WI38 (cell line): ENCODE data around the gene SOWAHB.

Experiments used
- H3K4me3 ChIP-seq: 2 replicates; pipeline ENCODE4 v1.5.1; 2011; ENCODE audit warnings: low read depth, mild to moderate bottlenecking, control low read depth, low read length
- CTCF ChIP-seq: IDR thresholded peaks from 2 replicates; pipeline ENCODE4 v1.5.1; 2012; ENCODE audit warnings: low read depth, mild to moderate bottlenecking, control low read depth, low read length

The SOWAHB gene

GRCh38 chr4:76931087-76931486, 33.1 kb upstream of the SOWAHB start:
- no peak overlapping the region for H3K4me3 ChIP-seq
- TF ChIP-seq CTCF, result no peak

DNA sequence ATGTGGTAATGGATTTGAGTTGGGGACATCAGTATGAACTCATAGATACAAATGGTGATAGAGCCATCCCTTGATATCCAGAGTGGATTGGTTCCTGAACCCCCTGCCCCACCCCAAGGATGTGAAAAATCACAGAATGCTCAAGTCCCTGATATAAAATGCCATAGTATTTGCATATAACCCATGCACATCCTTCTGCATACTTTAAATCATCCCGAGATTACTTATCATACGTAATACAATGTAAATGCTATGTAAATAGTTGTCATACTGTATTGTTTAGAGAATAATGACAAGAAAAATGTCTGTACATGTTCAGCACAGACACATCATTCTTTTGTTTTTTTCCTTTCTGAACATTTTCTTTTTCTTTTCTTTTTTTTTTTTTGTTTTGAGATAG, 32.7 kb upstream of the SOWAHB start:
- TF ChIP-seq CTCF, result no peak
- no peak overlapping the region for H3K4me3 ChIP-seq

- no peak overlapping the region for H3K4me3 ChIP-seq
- no peak for TF ChIP-seq CTCF
Observed at GRCh38 chr4:76926841-76927240, 28.9 kb upstream of the SOWAHB start.

- TF ChIP-seq CTCF, result no peak
- H3K4me3 ChIP-seq, result no peak overlapping the region
Observed at GRCh38 chr4:76923619-76924357, 25.8 kb upstream of the SOWAHB start.

DNA sequence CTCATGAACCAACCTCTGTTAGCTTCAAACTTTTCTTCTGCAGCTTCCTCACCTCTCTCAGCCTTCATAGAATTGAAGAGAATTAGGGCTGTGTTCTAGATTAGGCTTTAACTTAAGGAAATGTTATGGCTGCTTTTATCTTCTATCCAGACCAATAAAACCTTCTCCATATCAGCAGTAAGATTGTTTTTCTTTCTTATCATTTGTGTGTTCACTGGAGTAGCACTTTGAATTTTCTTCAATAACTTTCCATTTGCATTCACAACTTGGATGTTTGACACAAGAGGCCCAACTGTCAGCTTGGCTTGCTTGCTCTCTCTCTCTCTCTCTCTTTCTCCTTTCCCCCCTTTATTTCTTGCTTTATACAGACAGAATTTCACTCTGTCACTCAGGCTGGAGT, 22.8 kb upstream of the SOWAHB start:
- no peak for TF ChIP-seq CTCF
- no peak overlapping the region for H3K4me3 ChIP-seq

DNA sequence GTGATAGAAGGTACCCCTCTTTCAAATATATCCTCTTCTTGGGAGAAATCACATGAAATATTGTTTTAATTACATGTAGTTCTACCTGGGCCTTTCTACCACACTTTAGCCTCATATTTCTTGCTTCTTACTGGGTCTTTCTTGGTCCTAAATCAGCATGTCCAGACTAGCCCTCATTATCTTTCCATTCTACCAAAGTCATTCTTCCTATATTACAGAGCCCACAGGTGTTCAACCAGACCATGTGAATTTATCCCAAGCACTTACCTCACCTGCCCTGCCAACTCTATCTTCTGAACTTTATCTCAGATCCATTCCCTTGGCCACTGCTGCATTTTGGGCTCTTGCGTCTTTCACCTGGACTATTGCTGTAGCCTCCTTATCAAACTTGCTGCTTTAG, 11.8 kb upstream of the SOWAHB start:
- H3K4me3 ChIP-seq, result no peak overlapping the region
- TF ChIP-seq CTCF, result no peak

GRCh38 chr4:76905521-76905920, 7.6 kb upstream of the SOWAHB start:
- TF ChIP-seq CTCF, result no peak
- no peak overlapping the region for H3K4me3 ChIP-seq
